NCI-H2227 (cell line): ENCODE results near the gene GNAO1.

ENCODE experiments used
- DNase-seq: peaks from one replicate; lab custom pipeline; 2025; ENCODE audit not compliant: unreplicated experiment; lab: John Stamatoyannopoulos, UW

GNAO1 gene

DNA sequence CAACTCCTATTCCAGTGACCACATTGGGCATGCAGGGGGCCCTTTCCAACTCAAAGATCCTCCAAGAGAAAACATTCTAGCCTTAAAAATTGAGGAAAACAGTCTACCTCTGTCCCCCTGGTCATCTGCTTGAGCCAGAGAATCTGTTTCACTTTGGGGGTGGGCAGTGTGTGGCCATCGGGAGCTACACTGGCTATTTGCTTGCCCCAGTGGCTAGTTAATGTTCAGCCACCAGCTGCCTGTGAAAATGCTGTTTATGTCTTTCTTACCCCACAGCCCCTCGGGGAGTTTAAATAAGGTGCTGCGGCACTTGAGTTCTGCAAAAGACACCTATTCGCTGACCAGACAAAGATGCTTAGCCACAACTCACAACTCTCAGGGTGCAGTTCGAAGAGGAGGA is 43.4 kb downstream of the GNAO1 start:
- DNase-seq = no peak

- DNase-seq = no peak
Measured at GRCh38 chr16:56237451-56237930, 46.2 kb downstream of the GNAO1 start.

- no peak for DNase-seq
Measured at GRCh38 chr16:56238188-56238587, 46.9 kb downstream of the GNAO1 start.

DNA sequence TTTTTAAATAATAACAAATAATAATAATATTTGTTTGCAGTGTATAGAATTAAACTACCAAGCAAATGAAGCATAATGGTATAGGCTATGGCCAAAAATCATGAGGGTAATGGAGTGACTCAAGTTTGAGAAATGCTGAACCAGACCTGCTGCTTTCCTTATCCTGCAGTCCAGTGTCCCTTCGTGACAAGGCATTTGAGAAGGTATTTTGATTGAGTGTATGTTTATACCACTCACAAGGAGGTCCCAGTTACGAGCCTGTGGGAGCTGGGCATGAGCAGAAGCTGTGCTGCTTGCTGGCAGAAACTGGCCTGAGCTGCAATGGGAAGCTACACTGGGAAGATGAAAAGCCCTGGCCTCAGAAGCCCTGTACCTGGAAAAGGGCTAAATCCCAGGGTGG is 50.3 kb downstream of the GNAO1 start:
- DNase-seq = no peak

- DNase-seq = no peak
Measured at GRCh38 chr16:56242740-56243139, 51.5 kb downstream of the GNAO1 start.

DNA sequence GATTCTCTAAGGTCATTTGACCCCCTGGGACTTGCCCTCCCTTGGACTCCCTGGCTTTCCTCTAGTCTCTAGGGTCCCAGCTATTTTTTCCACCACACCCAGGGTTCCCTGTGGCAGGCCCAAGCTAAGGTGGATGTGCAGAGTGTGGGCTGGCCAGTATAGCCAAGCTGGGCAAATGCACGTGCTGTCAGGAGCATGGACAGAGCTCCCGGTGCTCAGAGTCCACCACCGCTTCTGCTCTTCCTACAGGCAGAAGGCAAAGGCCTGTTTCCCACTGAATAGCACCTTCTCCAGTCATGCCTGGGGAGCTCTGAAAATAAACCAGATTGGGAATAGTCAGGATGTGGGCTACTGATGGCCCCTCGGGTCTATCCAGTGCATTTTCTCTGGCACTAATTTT is 53.3 kb downstream of the GNAO1 start:
- DNase-seq = no peak

DNA sequence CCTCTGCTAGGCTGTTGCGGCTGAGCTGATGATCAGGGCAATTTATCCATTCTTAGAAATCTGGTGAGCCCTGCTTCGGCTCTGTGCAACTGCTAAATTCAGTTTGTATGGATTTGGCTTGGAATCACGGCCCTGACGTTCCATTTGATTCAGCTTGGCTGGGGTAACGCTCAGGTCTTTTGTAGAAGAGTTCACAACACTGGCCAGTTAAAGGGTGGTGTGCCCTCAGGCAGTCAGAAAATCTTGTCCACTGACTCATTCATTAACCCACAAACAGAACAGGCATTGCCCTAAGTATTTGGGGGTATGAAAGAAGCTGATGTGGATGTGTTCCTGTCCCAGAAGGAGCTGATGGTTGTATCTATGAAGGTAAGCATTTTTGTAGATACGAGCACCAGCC is 53.9 kb downstream of the GNAO1 start:
- DNase-seq = no peak

- DNase-seq = peak; percentile 6
Measured at GRCh38 chr16:56246051-56246817, 54.9 kb downstream of the GNAO1 start.

- DNase-seq = no peak
Measured at GRCh38 chr16:56247018-56247417, 55.7 kb downstream of the GNAO1 start.

DNA sequence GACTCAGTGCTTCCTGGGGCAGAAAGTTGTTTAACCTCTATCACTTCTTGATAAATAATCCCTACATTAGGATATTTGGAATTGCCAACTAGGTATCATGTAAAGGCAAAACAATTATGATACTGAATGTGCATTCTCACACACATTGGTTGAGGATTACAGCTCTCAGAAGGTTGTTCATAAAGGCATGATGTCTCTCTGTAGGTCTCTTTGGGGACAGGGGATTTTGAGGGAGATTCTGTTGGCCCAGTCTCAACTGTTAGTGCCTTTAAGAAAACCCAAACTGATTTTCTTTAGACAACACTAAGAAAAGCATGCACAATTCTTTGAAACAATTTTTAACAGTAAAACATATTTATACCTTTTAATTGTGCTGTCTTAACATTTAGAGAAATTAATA is 56.5 kb downstream of the GNAO1 start:
- DNase-seq = no peak

DNA sequence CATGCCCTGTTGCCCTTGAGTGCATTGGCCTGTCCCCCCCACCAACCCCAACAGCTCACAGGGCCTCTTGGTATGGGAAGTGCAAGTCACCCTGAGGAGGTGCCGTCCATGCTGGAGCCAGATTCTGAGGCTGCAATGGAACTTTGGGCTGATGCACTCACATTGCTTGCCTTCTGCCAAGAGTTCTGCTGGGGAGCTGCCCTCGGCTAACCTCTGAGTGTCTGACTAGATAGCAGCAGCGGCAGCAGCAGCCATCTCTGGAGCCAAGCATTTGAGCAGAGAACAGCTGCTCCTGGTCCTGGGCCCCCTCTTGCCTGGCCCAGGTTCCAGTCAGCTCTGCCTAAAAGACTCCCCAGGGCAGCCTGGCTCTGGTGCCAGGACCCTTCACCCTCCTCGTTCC is 61.5 kb downstream of the GNAO1 start:
- no peak for DNase-seq

- no peak for DNase-seq
Measured at GRCh38 chr16:56255904-56256303, 64.6 kb downstream of the GNAO1 start.

- DNase-seq = peak; percentile 45
Measured at GRCh38 chr16:56257239-56257638, 66.0 kb downstream of the GNAO1 start.

GRCh38 chr16:56257666-56258342 is 66.5 kb downstream of the GNAO1 start:
- no peak for DNase-seq

GRCh38 chr16:56258508-56259424 is 67.5 kb downstream of the GNAO1 start:
- no peak for DNase-seq

DNA sequence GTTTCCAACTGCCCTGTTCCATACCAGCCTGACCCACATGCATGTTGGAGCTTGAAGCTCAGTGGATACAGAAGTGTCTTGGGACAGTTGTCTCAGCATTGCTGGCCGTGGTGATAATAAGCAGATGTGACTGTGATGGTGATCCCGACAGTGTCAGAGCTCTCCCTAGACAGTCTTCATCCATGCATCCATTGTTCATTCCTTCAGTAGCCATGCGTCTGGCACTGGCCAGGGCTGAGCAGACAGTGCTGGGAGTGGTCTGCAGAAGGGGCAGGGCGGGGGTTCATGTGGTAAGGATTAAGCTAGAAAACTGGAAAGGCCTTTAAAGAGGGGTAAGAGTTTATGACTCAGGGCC is 68.1 kb downstream of the GNAO1 start:
- DNase-seq = no peak

DNA sequence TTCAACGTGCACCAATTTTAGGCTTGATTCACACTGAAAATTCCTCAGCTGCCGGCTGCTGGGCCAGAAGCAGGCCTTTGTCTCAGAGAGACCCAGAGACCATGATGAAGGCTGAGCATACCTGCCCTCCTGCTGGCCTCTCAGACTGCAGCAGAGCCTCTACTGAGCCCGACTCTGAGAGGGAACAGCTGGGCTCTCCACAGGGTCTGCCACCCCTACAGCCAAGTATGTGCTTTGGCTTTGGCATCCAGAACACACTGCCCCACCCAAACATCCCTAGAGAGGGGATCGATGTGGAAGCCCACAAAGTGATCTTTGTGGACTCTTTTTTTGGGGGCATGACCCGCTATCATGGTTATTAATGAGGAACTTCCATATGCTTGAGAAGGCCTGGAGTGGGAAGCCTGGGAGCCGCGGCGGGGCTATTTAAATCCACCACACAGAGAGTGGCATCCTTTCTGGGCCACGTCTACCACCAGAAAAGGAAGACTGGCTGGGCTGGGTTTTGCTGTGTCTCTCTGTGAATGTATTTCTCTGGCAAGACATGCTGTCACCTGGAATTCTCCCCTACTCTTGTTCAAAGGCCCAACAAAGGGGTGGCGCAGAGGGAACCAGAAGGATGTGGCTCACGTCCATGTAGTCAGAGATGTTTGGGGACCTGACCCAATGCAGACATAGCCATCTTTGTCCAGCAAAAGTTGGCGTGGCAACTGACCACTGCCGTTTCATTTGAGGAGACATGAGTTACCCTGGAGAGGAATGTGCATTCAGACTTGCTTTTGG is 69.3 kb downstream of the GNAO1 start:
- DNase-seq = no peak

DNA sequence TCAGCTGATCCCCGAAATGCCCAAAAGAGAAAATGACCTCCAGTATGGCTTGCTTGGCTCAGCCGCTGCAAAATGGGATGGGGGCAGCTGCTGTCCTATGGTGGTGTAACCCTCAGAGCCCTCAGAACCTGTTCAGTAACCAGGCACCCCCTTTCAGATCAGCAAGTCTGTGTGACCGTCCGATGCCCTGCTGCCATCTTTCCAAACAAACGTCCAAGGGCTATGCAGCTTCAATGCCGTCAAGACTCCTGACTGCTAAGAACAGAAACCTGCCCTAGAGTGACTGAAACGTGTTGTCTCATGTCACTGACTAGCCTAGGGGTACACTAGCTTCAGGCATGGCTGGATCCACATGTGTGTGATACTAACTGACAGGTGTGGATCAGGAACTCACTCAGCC is 70.4 kb downstream of the GNAO1 start:
- no peak for DNase-seq

- no peak for DNase-seq
Measured at GRCh38 chr16:56262148-56262547, 70.9 kb downstream of the GNAO1 start.

GRCh38 chr16:56262551-56263245 is 71.4 kb downstream of the GNAO1 start:
- DNase-seq = no peak
